ENCODE data around the gene BRWD1.
"Not testable (repeated sequence)": the region's sequence is repeated elsewhere in the genome, so short reads cannot be mapped to it uniquely, and the experiment has no call there.

Gene BRWD1

DNA sequence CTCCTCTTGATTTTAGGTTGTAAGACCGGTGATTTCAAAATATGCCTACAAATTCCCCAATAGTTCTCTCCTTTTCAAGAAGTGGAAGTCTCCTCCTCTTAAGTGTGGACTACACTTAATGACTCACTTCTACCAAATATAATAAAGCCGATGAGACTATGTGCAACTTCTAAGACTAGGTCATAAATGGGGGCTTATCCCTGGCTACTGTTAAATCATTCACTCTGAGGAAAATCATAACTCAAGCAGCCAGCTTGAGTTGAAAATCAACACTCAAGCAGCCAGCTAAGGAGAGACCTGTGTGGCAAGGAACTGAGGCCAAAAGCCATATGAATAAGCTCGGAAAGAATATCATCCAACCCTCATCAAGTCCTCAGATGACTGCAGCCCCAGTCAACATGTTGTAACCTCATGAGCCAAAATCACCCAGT lies 80.6 kb downstream of the BRWD1 start:
- no peak for DNase-seq (ENCODE audit: low spot score)
- TF ChIP-seq, protein P1, sequence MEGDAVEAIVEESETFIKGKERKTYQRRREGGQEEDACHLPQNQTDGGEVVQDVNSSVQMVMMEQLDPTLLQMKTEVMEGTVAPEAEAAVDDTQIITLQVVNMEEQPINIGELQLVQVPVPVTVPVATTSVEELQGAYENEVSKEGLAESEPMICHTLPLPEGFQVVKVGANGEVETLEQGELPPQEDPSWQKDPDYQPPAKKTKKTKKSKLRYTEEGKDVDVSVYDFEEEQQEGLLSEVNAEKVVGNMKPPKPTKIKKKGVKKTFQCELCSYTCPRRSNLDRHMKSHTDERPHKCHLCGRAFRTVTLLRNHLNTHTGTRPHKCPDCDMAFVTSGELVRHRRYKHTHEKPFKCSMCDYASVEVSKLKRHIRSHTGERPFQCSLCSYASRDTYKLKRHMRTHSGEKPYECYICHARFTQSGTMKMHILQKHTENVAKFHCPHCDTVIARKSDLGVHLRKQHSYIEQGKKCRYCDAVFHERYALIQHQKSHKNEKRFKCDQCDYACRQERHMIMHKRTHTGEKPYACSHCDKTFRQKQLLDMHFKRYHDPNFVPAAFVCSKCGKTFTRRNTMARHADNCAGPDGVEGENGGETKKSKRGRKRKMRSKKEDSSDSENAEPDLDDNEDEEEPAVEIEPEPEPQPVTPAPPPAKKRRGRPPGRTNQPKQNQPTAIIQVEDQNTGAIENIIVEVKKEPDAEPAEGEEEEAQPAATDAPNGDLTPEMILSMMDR (IDR thresholded peaks at IDR 0.05; ENCODE audit: extremely low read depth, insufficient read depth, missing control alignments), result no peak
- in situ Hi-C loops (cut with MboI; ENCODE audit: low pct_unique_long_range_greater_than_20kb, low sequenced_read_pairs, unreplicated experiment), result no loop called here

DNA sequence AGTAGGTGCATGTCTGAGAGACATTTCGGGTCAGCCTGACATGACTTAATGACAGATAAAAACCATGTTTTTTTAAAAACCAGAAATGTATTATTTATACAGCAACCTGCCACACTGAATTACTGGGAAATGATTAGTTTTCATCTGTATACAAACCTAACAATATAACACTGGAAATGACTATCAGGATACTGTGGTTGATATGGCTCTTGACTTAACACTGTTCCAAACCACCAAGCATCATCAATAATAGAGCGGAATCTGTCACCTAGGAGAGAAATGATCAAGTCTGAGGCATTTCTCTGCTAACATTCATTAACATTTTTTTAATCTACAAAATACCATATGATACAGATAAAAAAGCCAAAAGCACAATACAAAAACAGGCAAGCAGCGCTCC lies 88.5 kb downstream of the BRWD1 start:
- TF ChIP-seq, protein P1 (IDR thresholded peaks at IDR 0.05; ENCODE audit: extremely low read depth, insufficient read depth, missing control alignments), result no peak
- in situ Hi-C loops (cut with MboI; ENCODE audit: low pct_unique_long_range_greater_than_20kb, low sequenced_read_pairs, unreplicated experiment), result no loop called here
- no peak for DNase-seq (ENCODE audit: low spot score)

DNA sequence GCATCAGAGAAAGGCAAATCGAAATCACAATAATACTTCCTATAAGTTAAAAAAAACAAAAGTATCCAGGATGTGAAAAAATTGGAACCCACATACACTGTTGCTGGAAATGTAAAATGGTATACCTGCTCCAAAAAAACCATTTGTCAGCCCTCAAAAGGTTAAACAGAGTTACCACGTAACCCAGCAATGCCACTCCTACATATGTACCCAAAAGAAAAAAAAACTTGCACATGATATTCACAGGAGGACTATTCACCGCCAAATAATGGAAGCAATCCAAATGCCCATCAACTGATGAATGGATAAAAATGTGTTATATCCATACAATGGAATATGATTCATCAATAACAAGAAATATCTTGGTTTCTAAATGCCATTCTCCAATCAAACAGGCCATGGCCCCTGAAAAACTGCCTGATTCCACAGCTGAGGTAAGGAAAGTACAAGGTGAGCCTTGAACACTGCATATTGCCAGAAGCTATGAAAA lies 91.4 kb downstream of the BRWD1 start:
- TF ChIP-seq, protein P1 (IDR thresholded peaks at IDR 0.05; ENCODE audit: extremely low read depth, insufficient read depth, missing control alignments), result no peak
- in situ Hi-C loops (cut with MboI; ENCODE audit: low pct_unique_long_range_greater_than_20kb, low sequenced_read_pairs, unreplicated experiment), result no loop called here
- no peak for DNase-seq (ENCODE audit: low spot score)

DNA sequence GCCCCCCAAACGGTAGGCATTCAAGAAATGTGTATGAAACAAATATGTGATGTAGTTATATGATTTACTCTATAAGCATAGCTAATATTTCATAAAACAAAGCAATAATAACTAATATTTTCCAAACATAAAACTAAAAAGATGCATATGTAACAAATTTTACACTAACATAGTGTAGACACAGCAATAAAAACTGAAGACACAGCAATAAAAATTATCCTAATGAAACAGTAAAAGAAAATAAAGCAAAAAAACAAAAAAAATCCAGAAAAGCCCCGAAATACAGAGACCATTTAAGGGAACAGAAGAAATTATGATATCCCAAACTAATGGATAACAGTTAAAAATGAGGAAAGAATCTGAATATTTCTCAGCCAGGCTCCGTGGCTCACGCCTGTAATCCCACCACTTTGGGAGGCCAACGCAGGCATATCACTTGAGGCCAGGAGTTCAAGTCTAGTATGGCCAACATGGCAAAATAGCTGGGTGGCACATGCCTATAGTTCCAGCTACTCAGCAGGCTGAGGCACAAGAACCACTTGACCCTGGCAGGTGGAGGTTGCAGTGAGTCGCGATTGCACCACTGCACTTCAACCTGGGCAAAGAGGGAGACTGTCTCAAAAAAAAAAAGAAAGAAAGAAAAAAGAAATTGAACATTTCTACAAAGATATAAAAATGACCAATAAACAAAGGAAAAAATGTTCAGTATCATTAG lies 92.0 kb downstream of the BRWD1 start:
- in situ Hi-C loops (cut with MboI; ENCODE audit: low pct_unique_long_range_greater_than_20kb, low sequenced_read_pairs, unreplicated experiment), result no loop called here

DNA sequence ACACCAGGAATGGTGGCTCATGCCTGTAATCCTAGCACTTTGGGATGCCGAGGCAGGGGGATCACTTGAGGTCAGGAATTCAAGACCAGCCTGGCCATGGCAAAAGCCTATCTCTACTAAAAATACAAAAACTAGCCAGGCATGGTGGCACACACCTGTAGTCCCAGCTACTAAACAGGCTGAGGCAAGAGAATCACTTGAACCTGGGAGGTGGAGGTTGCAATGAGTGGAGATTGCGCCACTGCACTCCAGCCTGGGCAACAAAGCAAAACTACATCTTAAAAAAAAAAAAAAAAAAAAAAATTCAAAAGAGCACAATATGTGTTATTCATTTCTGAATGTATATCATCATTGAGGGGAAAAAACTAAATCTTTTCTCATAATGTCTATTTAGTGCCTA lies 92.6 kb downstream of the BRWD1 start:
- in situ Hi-C loops (cut with MboI; ENCODE audit: low pct_unique_long_range_greater_than_20kb, low sequenced_read_pairs, unreplicated experiment); DNase-seq (ENCODE audit: low spot score): not testable (repeated sequence)

More for the DNA sequence above, 92.0 kb downstream of the BRWD1 start:
- TF ChIP-seq, protein P1 (IDR thresholded peaks at IDR 0.05; ENCODE audit: extremely low read depth, insufficient read depth, missing control alignments), result no peak
- DNase-seq (ENCODE audit: low spot score), result no peak

DNA sequence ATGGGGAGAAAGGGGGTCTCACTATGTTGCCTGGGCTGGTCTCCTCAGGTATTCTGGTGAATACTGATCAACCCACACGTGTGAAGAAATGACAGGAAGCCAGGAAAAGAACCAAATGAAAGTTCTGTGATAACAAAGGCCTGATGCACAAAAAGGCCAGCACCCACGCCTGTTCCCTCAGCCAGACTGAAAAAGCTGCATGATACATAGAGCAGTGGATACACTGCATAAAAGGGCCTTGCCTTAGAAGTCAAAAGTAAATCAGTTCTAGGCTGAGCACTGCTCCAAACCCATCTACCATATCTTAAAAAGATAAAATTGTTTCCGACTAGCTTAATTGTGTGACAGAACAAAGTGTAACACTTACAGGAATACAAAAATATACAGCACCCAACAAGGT lies 93.3 kb downstream of the BRWD1 start:
- in situ Hi-C loops (cut with MboI; ENCODE audit: low pct_unique_long_range_greater_than_20kb, low sequenced_read_pairs, unreplicated experiment), result no loop called here
- DNase-seq (ENCODE audit: low spot score), result no peak

DNA sequence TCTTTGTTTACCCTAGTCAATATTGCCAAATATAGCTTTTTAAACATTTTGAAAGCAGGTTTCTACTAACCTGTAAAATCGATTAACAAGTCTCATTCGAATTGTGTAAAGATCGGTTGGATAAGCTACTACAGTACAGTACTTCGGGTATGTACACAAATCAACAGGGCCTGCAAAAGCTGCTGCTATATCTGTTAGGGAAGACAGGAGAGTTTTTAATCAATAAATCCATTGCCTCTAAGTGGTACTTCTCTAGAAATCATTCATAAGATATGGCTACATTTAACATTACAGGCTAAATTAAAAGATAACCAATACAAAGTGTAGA lies 95.4 kb downstream of the BRWD1 start:
- DNase-seq (ENCODE audit: low spot score), result no peak
- in situ Hi-C loops (cut with MboI; ENCODE audit: low pct_unique_long_range_greater_than_20kb, low sequenced_read_pairs, unreplicated experiment), result no loop called here
- TF ChIP-seq, protein P1 (IDR thresholded peaks at IDR 0.05; ENCODE audit: extremely low read depth, insufficient read depth, missing control alignments), result no peak

More for the DNA sequence above, 93.3 kb downstream of the BRWD1 start:
- TF ChIP-seq, protein P1 (IDR thresholded peaks at IDR 0.05; ENCODE audit: extremely low read depth, insufficient read depth, missing control alignments), result no peak
